ENCODE measurements around the gene NACC2.

GRCh38 chr9:136081113-136081825, 13.8 kb downstream of the NACC2 start:
- TF ChIP-seq POLR2A (IDR thresholded peaks at IDR 0.05) (no peak), CTCF (IDR thresholded peaks at IDR 0.05) (no peak)
